ENCODE results near the gene SH3RF3.

DNA sequence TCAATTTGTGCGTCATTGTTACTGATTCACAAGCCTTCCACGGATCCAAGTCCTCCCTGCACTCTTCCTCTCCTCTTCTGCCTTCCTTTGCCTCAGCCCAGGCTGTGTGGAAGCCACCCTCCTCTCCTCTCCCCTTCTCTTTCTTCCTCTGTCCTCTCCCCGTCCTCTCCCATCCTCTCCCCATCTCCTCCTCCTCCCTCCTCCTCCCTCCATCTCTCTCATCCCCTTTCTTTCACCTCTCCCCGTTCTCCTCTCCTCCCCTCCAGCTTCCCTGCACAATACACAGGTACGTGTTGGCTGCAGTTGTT, 301.3 kb downstream of the SH3RF3 start:
- TF ChIP-seq EZH2phosphoT487 (IDR thresholded peaks at IDR 0.05; ENCODE audit: borderline replicate concordance) (no peak), POLR2A (IDR thresholded peaks at IDR 0.05; ENCODE audit: borderline replicate concordance, extremely low read depth, insufficient read depth, insufficient read length) (no peak), YY1 (IDR thresholded peaks at IDR 0.05; ENCODE audit: extremely low read depth, insufficient replicate concordance, low read depth, low read length) (no peak), REST (IDR thresholded peaks at IDR 0.05; ENCODE audit: low read depth) (no peak), POLR2AphosphoS5 (IDR thresholded peaks at IDR 0.05; ENCODE audit: low read depth, low read length) (no peak)
- TF ChIP-seq, protein P1, sequence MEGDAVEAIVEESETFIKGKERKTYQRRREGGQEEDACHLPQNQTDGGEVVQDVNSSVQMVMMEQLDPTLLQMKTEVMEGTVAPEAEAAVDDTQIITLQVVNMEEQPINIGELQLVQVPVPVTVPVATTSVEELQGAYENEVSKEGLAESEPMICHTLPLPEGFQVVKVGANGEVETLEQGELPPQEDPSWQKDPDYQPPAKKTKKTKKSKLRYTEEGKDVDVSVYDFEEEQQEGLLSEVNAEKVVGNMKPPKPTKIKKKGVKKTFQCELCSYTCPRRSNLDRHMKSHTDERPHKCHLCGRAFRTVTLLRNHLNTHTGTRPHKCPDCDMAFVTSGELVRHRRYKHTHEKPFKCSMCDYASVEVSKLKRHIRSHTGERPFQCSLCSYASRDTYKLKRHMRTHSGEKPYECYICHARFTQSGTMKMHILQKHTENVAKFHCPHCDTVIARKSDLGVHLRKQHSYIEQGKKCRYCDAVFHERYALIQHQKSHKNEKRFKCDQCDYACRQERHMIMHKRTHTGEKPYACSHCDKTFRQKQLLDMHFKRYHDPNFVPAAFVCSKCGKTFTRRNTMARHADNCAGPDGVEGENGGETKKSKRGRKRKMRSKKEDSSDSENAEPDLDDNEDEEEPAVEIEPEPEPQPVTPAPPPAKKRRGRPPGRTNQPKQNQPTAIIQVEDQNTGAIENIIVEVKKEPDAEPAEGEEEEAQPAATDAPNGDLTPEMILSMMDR (IDR thresholded peaks at IDR 0.05 in 2 of 3, conservative IDR thresholded peaks at IDR 0.05 in 1 of 3; ENCODE audit: borderline replicate concordance in 1 of 3, insufficient read depth in 1 of 3, low read depth in 2 of 3, low read length in 2 of 3), result no peak

Measured in HCT116 (cell line).